Ovary (tissue), 9 donors: ENCODE measurements around the gene PSTK. TPM values are rescaled to one million over a fixed set of nuclear protein-coding genes. Genes with fewer than 3 reads are reported as not detected.

Experiments
- DNase-seq, 5 donors: peaks; one replicate each; pipeline ENCODE4 v3.0.0-alpha.2; 2019 to 2020
- H3K27ac ChIP-seq, 2 donors: fragments of 200-600 bp; one replicate each; pipeline versions ENCODE4 v1.5.1 to v1.8.0; 2019 to 2022
- H3K27me3 ChIP-seq: fragments of 200-600 bp; one replicate; pipeline ENCODE4 v1.8.0; 2022
- H3K36me3 ChIP-seq: fragments of 200-600 bp; sonication (generic); one replicate; pipeline ENCODE4 v1.5.1; 2019
- H3K4me1 ChIP-seq: one replicate; pipeline ENCODE4 v1.8.1; 2013; ENCODE audit warnings: mild to moderate bottlenecking, moderate library complexity; ENCODE audit not compliant: insufficient read depth
- H3K4me3 ChIP-seq: fragments of 200-600 bp; sonication (generic); one replicate; pipeline ENCODE4 v1.5.1; 2017
- H3K9me3 ChIP-seq, 2 donors: fragments of 200-600 bp in 1 of 2; sonication (generic) in 1 of 2; one replicate each; pipeline versions ENCODE4 v1.5.1 to v1.8.1; 2013 to 2019; ENCODE audit warnings: mild to moderate bottlenecking in 1 of 2, moderate library complexity in 1 of 2
- CTCF ChIP-seq, 3 donors: fragments of 450-650 bp in 2 of 3; fragments of 200-600 bp in 1 of 3; IDR thresholded peaks; one replicate each; pipeline versions ENCODE4 v1.5.1 to v1.8.0; 2016 to 2022; ENCODE audit warnings: antibody characterized with exemption in 3 of 3, mild to moderate bottlenecking in 1 of 3
- EP300 ChIP-seq: sonication (generic); formaldehyde crosslinking; IDR thresholded peaks from one replicate; pipeline ENCODE4 v1.6.1; 2017; ENCODE audit warnings: antibody characterized with exemption
- POLR2A ChIP-seq: fragments of 450-650 bp; IDR thresholded peaks from one replicate; pipeline ENCODE4 v1.6.1; 2017; ENCODE audit warnings: antibody characterized with exemption, mild to moderate bottlenecking, moderate library complexity
- WGBS, 3 donors: extraction: QIAGEN DNeasy Blood & Tissue Kit in 1 of 3; methylation state at CpG; one replicate each; pipeline versions ENCODE4 v1.1.5 to v1.1.7; 2013 to 2017; 5-methylcytosine and 5-hydroxymethylcytosine counted together
- intact Hi-C, 4 donors: fragments of 100-400 bp; cut with DNase I; formaldehyde crosslinking; loops; one replicate each; pipeline versions ENCODE4 v1.11.0 to v1.15.1; 2022 to 2023
- polyA plus RNA-seq, 2 donors: library from polyadenylated mRNA; stranded (reverse); fragments of 200-250 nt in 1 of 2; fragments of 350-450 nt in 1 of 2; fragmentation: Illumina TruSeq in 1 of 2; extraction: RNeasy Lipid Tissue Mini Kit (QIAGEN cat#74804) in 1 of 2; gene quantifications; one replicate each; pipeline ENCODE4 v1.2.3, GENCODE V29; 2013 to 2014
- total RNA-seq, 7 donors: library from RNA; depleted of rRNA in 2 of 7; stranded (reverse); fragments of >200 nt in 2 of 7; fragmentation: NEBNext Ultra II Directional in 3 of 7; extraction: Animal tissue kit (Norgen Biotek cat#: 25700) in 3 of 7; gene quantifications; one replicate each; pipeline versions ENCODE4 v1.1.0 to v1.2.4, GENCODE V29; 2016 to 2023
- donor health status: DM: no; HTN: no; CAD: no; lungs with moderate emphysema.
- donor health status: DM: no; HTN: no; CAD: no.
- donor health status: Bipolar disorder and iron deficiency.
- donor health status: DM: yes; HTN: yes; CAD: no.
- donor health status: DM: no; HTN: no; CAD: no.
- donor health status: DM: yes; HTN: yes; CAD: no.

The PSTK gene
- total and polyA plus RNA-seq, 9 donors = 2.1 to 6.1 (median 3.4) TPM

GRCh38 chr10:123009105-123009820, 29.1 kb downstream of the PSTK start:
- peak overlapping the region; percentile 98 for H3K4me3 ChIP-seq
- H3K4me1 ChIP-seq = peaks cover 5% of the 10 kb centered on the region
- peak overlapping the region; percentile 36 to 45 for H3K27ac ChIP-seq
- no peaks in the 10 kb centered on the region for H3K27me3 ChIP-seq
- no peaks in the 10 kb centered on the region for H3K36me3 ChIP-seq
- H3K9me3 ChIP-seq = no peaks in the 10 kb centered on the region
- 0 to 1% (median 1%) methylated on average over 33 to 34 of the region's 34 CpGs for WGBS, 3 donors
- TF ChIP-seq CTCF (IDR thresholded peaks at IDR 0.05) (no peak), POLR2A (no peak), EP300 (no peak)
- DNase-seq = peak in 4 of 5 donors; percentile 24 to 48 (median 38)
- intact Hi-C loops = loop anchor here in 2 of 4 donors (5.0 to 10.0 kb wide), 2 partner anchors 146 to 1378 kb away; partner anchors contain the start of gene BUB3 (in 1 of the 2)

- Histone ChIP-seq H3K27ac (no peak overlapping the region), H3K4me1 (peaks cover 2% of the 10 kb centered on the region), H3K36me3 (no peaks in the 10 kb centered on the region), H3K9me3 (no peaks in the 10 kb centered on the region), H3K4me3 (no peak overlapping the region), H3K27me3 (no peaks in the 10 kb centered on the region)
- no peak for DNase-seq
- no peak for TF ChIP-seq CTCF (IDR thresholded peaks at IDR 0.05)
- TF ChIP-seq EP300 = no peak
- TF ChIP-seq POLR2A = no peak
- WGBS, 3 donors = 80 to 87% (median 80%) methylated on average over 3 of the region's 3 CpGs
- intact Hi-C loops = no loop called here
These were observed 31.8 kb downstream of the PSTK start for GRCh38 chr10:123011987-123012386.

GRCh38 chr10:123013456-123014419, 33.5 kb downstream of the PSTK start:
- DNase-seq = peak in 1 of 5 donors; percentile 15
- no peaks in the 10 kb centered on the region for H3K27me3 ChIP-seq
- H3K9me3 ChIP-seq = no peaks in the 10 kb centered on the region
- H3K36me3 ChIP-seq = no peaks in the 10 kb centered on the region
- 92 to 95% (median 94%) methylated on average over 43 of the region's 43 CpGs for WGBS, 3 donors
- intact Hi-C loops = no loop called here
- peaks cover 2% of the 10 kb centered on the region for H3K4me1 ChIP-seq
- H3K4me3 ChIP-seq = no peak overlapping the region
- no peak overlapping the region for H3K27ac ChIP-seq
- TF ChIP-seq POLR2A = no peak
- no peak for TF ChIP-seq CTCF (IDR thresholded peaks at IDR 0.05)
- no peak for TF ChIP-seq EP300

GRCh38 chr10:123014772-123015171, 34.6 kb downstream of the PSTK start:
- Histone ChIP-seq H3K27ac (no peak overlapping the region), H3K4me1 (peaks cover 2% of the 10 kb centered on the region), H3K4me3 (no peak overlapping the region), H3K36me3 (no peaks in the 10 kb centered on the region), H3K27me3 (no peaks in the 10 kb centered on the region), H3K9me3 (no peaks in the 10 kb centered on the region)
- intact Hi-C loops = loop anchor here in 1 of 4 donors (5.0 kb wide), 1 partner anchor 1483 kb away; no protein-coding TSS in a partner anchor
- no peak for TF ChIP-seq EP300
- TF ChIP-seq CTCF (IDR thresholded peaks at IDR 0.05) = no peak
- no peak for TF ChIP-seq POLR2A
- 99 to 100% (median 99%) methylated on average over 2 of the region's 2 CpGs for WGBS, 3 donors
- DNase-seq = no peak
